PC-9 (cell line): ENCODE data around the gene RRBP1. TPM values are rescaled to one million over a fixed set of nuclear protein-coding genes. Genes with fewer than 3 reads are reported as not detected.

Experiments
- BruUV-seq: library from RNA; stranded (reverse); fragments of 400-500 nt; replicated peaks from 2 replicates; lab custom pipeline; 2021; lab: Mats Ljungman, UMichigan
- CTCF ChIA-PET: fragments of 300-600 bp; sonication (Branson Sonifier 250); formaldehyde crosslinking; loops from one replicate; lab custom pipeline; 2022; ENCODE audit warnings: antibody characterized with exemption; lab: Charles Lee
- POLR2A ChIA-PET: fragments of 300-600 bp; sonication (Branson Sonifier 250); formaldehyde crosslinking; loops from one replicate; lab custom pipeline; 2022; ENCODE audit warnings: antibody characterized with exemption; ENCODE audit not compliant: unreplicated experiment; lab: Charles Lee
- DNase-seq, 2 experiments: peaks; one replicate each; pipeline versions ENCODE4 v3.0.0 to v3.0.0-alpha.2; 2015 to 2022; ENCODE audit warnings: mixed read lengths in 1 of 2
- H2AFZ ChIP-seq: fragments of 200-600 bp; sonication (generic); 2 replicates; pipeline ENCODE4 v1.8.1; 2017; ENCODE audit warnings: antibody characterized with exemption
- H3F3A ChIP-seq: fragments of 200-600 bp; sonication (generic); 2 replicates; pipeline ENCODE4 v1.8.1; 2017; ENCODE audit warnings: antibody characterized with exemption, mild to moderate bottlenecking, low read depth; ENCODE audit not compliant: insufficient read depth
- H3K27ac ChIP-seq: fragments of 200-600 bp; sonication (generic); 2 replicates; pipeline ENCODE4 v1.6.1; 2016; ENCODE audit warnings: mixed run types
- H3K27me3 ChIP-seq: fragments of 200-600 bp; sonication (generic); 2 replicates; pipeline ENCODE4 v1.6.1; 2016; ENCODE audit warnings: low read depth, mixed run types; ENCODE audit not compliant: insufficient read depth
- H3K36me3 ChIP-seq: fragments of 200-600 bp; sonication (generic); 2 replicates; pipeline ENCODE4 v1.6.1; 2016; ENCODE audit warnings: low read depth, mixed run types
- H3K4me1 ChIP-seq: fragments of 200-600 bp; sonication (generic); replicated peaks from 2 replicates; pipeline ENCODE4 v1.6.1; 2016; ENCODE audit warnings: mixed run types; ENCODE audit not compliant: insufficient read depth
- H3K4me2 ChIP-seq: fragments of 200-600 bp; sonication (generic); 2 replicates; pipeline ENCODE4 v1.6.1; 2017; ENCODE audit warnings: mixed run types
- H3K4me3 ChIP-seq: fragments of 200-600 bp; sonication (generic); 2 replicates; pipeline ENCODE4 v1.6.1; 2016; ENCODE audit warnings: mixed run types
- H3K79me2 ChIP-seq: fragments of 200-600 bp; sonication (generic); 2 replicates; pipeline ENCODE4 v1.6.1; 2017; ENCODE audit warnings: low read depth, mixed run types
- H3K9me2 ChIP-seq: fragments of 200-600 bp; sonication (generic); 2 replicates; pipeline ENCODE4 v1.8.1; 2017; ENCODE audit warnings: mild to moderate bottlenecking; ENCODE audit not compliant: insufficient read depth
- H3K9me3 ChIP-seq: fragments of 200-600 bp; sonication (generic); 2 replicates; pipeline ENCODE4 v1.8.1; 2016; ENCODE audit warnings: low read depth; ENCODE audit not compliant: insufficient read depth
- H4K20me1 ChIP-seq: fragments of 200-600 bp; sonication (generic); 2 replicates; pipeline ENCODE4 v1.8.1; 2017; ENCODE audit not compliant: insufficient read depth
- CTCF ChIP-seq: fragments of 200-600 bp; sonication (generic); conservative IDR thresholded peaks from 2 replicates; pipeline ENCODE4 v1.6.1; 2017; ENCODE audit warnings: mixed run types, antibody characterized with exemption, mild to moderate bottlenecking, moderate library complexity
- EZH2 ChIP-seq: fragments of 200-600 bp; sonication (generic); IDR thresholded peaks from 2 replicates; pipeline ENCODE4 v1.8.0; 2017; ENCODE audit warnings: antibody characterized with exemption, low read depth
- intact Hi-C: fragments of 100-400 bp; cut with micrococcal nuclease; formaldehyde crosslinking; loops from one replicate; pipeline ENCODE4 v1.10.0; 2022; ENCODE audit not compliant: unreplicated experiment
- total RNA-seq: library from RNA; stranded (reverse); gene quantifications from 2 replicates; pipeline ENCODE4 v1.2.3, GENCODE V29; 2021

Gene RRBP1
- total RNA-seq, 1 experiment from 2014 or later: 144 TPM

GRCh38 chr20:17589161-17589834 lies 92.7 kb downstream of the RRBP1 start:
- no TSS peak for BruUV-seq
- Histone ChIP-seq H4K20me1 (peaks cover 32% of the 10 kb centered on the region), H2AFZ (no peak overlapping the region), H3F3A (peaks cover 32% of the 10 kb centered on the region), H3K27me3 (no peaks in the 10 kb centered on the region), H3K9me3 (no peaks in the 10 kb centered on the region), H3K79me2 (peaks cover 95% of the 10 kb centered on the region), H3K4me1 (peaks cover 24% of the 10 kb centered on the region), H3K36me3 (peaks cover 15% of the 10 kb centered on the region; the same call in 1 of the 2 replicates), H3K9me2 (no peaks in the 10 kb centered on the region), H3K27ac (0 out of 2 replicates have a peak overlapping the region, but pooled peaks have one; percentile 6), H3K4me3 (no peak overlapping the region), H3K4me2 (no peak overlapping the region)
- no peak for TF ChIP-seq CTCF
- TF ChIP-seq EZH2: no peak
- intact Hi-C loops: no loop called here
- ChIA-PET CTCF (no interaction called here), POLR2A (interaction anchor here (0.6 kb wide), 1 partner anchor 100 kb away, joined by 17 read pairs; no protein-coding TSS in a partner anchor)
- no peak for DNase-seq

DNA sequence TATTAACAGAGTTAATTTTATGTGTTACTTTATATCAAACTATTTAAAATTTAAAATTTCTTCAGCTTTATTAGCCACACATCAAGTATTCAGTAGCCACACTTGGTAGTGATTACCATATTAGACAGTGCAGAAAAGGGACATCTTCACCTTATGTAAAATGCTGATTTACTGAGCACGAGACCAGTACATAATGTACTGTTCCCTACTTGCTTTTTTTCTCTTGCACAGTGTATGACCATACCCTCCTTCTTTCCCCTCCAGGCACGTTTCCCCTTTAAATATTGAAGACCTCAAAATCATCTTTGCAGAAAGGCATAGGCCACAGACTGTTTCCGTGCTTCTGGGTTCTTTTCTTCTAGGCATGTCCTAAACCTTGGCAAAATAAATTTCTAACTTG lies 94.2 kb downstream of the RRBP1 start:
- Histone ChIP-seq H3K27ac (no peak overlapping the region), H2AFZ (no peak overlapping the region), H3K79me2 (peaks cover 96% of the 10 kb centered on the region), H3K9me2 (no peaks in the 10 kb centered on the region), H3K4me1 (peaks cover 13% of the 10 kb centered on the region), H3K36me3 (peaks cover 11% of the 10 kb centered on the region; the same call in 1 of the 2 replicates), H3K9me3 (no peaks in the 10 kb centered on the region; the same call in 1 of the 2 replicates), H3F3A (peaks cover 19% of the 10 kb centered on the region; the same call in 1 of the 2 replicates), H4K20me1 (peaks cover 42% of the 10 kb centered on the region), H3K27me3 (no peaks in the 10 kb centered on the region), H3K4me2 (no peak overlapping the region), H3K4me3 (no peak overlapping the region)
- ChIA-PET CTCF (no interaction called here), POLR2A (no interaction called here)
- TF ChIP-seq EZH2 (no peak), CTCF (no peak)
- intact Hi-C loops: no loop called here
- no TSS peak for BruUV-seq
- no peak for DNase-seq

DNA sequence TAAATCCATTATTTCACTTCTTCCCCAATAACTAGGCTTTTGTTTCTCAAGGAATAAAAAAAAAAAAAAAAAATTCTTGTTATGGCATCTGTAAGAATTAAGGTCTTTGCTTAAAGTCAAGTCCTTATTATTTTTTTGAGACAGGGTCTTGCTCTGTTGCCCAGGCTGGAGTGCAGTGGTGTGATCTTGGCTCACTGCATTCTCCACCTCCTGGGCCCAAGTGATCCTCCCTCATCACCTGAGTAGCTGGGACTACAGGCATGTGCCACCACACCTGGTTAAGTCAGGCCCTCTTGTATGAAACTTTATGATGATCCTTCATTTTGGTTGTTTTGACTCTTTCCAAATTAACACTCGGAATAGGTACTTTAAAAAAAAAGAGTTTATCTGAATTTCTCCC lies 94.9 kb downstream of the RRBP1 start:
- H3K4me1 ChIP-seq: peaks cover 16% of the 10 kb centered on the region
- ChIA-PET POLR2A (interaction anchor here (0.6 kb wide), 1 partner anchor 17 kb away, joined by 3 read pairs; the partner anchor contains the start of gene DSTN), CTCF (no interaction called here)
- H3K4me2 ChIP-seq: no peak overlapping the region
- peaks cover 9% of the 10 kb centered on the region; the same call in 1 of the 2 replicates for H3K36me3 ChIP-seq
- no peak for DNase-seq
- intact Hi-C loops: no loop called here
- no peaks in the 10 kb centered on the region for H3K9me2 ChIP-seq
- BruUV-seq: no TSS peak
- no peak for TF ChIP-seq EZH2
- TF ChIP-seq CTCF: no peak
- H2AFZ ChIP-seq: no peak overlapping the region
- H3F3A ChIP-seq: peaks cover 19% of the 10 kb centered on the region; the same call in 1 of the 2 replicates
- no peaks in the 10 kb centered on the region for H3K27me3 ChIP-seq
- no peak overlapping the region for H3K4me3 ChIP-seq
- H3K79me2 ChIP-seq: peaks cover 96% of the 10 kb centered on the region
- no peaks in the 10 kb centered on the region; the same call in 1 of the 2 replicates for H3K9me3 ChIP-seq
- H3K27ac ChIP-seq: no peak overlapping the region
- H4K20me1 ChIP-seq: peaks cover 44% of the 10 kb centered on the region
